Measurements from ENCODE around the gene NPL.

Gene NPL

DNA sequence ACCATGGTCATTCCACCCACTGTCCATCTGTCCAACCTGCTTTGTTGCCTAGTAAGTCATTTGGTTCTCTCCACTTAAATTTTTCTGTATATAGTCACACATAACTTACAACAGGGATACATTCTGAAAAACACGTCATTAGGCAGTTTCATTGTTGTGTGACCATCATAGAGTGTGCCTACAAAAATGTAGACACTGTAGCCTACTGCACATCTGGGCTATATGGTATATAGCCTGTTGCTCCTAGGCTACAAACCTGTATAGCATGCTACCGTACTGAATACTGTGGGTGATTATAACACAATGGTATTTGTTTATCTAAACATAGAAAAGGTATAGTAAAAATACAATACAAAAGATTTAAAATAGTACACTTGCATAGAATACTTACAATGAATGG, 10.0 kb upstream of the NPL start:
- DNase-seq, result no peak

DNA sequence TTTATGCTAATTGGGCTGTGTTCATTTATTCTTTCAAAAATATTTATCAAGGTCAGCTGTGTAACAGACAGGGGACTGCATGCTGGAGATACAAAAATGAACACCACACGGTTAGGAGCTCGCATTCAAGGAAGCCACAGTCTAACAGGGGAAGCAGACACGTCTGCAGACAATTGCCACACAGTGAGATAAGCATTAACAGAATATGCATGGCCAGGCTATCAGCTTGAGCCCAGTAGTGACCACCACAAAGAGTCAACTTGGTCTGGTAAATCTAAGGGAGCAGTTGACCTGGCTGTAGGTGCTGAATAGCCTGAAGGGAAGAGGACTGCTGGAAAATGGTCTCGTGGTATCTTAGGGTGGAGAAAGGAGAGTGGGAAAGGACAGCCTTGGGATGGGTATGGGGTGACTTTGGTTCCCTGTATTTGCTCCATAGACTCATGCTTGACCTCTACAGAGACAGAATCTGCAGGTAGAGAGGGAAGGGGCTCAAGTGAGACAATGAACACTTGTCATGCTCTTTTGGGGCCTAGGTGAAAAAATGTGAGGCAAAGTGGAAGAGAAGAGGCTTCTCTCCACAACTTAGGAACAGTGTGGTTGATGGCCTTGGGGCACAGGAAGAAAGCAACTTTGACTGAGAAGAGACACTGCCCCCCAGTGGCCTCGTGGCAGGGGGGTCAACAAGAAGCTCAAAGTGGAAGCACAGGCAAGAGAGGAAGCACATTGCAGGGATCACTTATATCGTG, 7.6 kb upstream of the NPL start:
- DNase-seq, result peak; percentile 19

DNA sequence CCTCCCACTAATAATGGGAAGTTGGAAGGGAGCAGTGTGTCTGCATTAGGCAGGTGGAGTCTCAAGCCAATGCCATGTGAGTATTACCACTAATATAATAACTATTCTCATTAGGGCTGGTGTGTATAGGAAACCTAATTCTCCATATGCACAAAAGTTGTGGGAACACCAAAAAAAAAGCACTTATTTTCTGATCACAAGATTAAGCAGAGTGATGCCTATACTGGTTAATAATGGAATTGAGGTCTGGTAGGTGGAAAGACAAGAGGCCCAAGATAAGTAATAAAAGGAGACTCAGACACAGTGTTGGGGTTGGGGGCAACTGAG, 7.0 kb upstream of the NPL start:
- no peak for DNase-seq

DNA sequence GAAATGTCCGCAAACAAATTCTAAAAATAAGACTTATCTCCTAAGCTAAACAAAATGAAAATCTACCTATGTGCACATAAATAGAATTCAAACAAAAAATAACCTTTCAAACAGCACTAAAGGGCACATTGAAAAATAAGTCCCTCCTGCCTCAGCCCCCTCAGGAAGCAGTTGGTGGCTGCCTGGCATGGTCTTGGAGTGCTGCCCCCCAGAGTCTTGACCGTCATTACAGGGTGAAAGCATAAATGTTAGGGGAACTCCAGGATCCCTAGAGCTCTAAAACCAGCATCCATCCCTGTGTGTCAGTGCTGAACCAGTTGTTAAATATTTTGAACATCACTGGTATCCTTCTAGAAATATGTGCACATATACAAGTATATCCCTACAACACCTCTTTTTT, 6.5 kb upstream of the NPL start:
- DNase-seq, result no peak

DNA sequence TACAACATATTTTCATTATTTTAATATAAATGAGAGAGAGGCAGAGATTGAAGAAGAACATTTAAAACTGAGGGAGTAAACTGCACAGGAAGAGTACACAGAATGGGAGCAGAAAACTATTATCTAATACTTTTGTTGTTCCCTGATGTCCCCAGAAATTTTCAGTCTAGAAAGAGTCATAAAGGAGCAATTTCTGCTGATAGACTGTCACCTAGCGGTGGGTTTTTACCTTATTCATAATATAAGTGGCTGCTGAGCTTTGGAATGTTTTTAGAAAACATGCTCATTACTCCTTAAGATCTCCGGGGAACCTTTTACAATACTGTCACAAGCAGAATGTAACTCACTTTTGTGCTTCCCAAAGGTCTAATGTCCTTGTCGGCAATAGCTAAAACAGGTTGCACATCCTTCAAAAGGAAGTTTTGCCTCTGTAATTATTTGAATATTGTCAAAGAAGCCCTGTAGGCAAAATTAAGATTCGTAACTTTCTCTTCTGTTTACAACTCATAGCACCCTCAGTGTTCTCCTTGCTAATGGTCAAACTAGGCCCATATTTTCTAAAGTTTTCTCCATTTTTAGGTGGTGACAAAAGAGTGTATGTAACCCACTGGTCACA, 4.9 kb upstream of the NPL start:
- DNase-seq, result no peak

DNA sequence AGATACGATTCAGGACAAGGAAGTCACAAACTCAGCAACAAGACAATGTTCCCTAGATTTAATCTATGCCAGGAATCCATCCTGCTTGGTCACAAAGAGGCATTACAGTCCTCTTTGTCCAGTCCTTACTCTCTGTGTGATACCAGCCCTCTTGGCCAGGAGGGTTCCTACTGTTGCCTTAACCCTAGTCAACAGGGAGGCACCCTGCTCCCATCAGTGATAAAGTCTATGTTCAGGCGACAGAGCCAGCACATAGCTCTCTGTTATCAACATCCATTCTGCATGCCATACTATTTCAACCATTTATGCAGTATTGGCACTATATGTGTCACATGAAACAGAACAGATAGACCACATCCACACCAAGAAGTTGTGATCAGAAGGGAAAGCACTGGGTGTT, 4.4 kb upstream of the NPL start:
- DNase-seq, result no peak

DNA sequence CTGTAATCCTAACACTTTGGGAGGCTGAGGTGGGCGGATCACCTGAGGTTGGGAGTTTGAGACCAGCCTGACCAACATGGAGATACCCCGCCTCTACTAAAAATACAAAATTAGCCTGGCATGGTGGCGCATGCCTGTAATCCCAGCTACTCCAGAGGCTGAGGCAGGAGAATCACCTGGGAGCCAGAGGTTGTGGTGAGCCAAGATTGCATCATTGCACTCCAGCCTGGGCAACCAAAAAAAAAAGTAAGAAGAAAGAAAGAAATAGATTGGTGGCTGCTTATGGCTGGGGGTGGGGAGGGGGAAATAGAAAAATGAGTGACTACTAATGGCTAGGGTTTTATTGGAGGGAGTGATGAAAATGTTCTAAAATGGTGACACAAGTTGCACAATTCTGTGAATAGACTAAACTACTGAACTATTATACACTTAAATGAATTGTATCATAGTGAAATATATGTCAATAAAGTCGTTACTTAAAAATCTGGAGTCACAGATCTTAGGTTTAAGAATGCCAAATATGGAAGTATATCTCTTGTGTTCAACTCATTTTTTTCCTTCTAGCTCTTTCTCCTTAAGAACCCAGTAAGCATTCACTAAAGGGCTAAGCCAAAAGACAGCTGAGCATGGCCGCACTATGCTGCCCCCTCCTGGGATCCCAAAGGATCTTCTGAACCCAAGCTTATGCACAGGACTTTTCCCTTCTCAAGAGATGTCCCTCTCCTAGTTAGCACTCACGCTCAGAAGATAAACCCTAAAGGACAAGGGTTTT, 3.2 kb upstream of the NPL start:
- peak; percentile 6 for DNase-seq

DNA sequence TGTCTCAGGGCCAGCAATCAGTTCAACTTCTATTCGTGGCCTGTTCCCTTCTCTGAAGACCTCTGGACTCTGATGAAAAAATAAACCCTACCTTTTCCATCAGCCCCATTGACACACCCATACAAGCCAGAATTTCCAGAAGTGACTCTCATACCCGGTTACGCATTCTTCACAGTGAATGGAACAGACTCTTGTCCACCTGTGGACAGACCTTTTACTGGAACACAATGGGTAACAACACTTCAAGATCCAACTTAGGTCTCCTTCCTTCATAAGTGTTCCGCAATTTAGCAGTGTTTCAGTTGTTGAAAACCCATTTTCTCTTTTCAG, 2.6 kb upstream of the NPL start:
- no peak for DNase-seq

DNA sequence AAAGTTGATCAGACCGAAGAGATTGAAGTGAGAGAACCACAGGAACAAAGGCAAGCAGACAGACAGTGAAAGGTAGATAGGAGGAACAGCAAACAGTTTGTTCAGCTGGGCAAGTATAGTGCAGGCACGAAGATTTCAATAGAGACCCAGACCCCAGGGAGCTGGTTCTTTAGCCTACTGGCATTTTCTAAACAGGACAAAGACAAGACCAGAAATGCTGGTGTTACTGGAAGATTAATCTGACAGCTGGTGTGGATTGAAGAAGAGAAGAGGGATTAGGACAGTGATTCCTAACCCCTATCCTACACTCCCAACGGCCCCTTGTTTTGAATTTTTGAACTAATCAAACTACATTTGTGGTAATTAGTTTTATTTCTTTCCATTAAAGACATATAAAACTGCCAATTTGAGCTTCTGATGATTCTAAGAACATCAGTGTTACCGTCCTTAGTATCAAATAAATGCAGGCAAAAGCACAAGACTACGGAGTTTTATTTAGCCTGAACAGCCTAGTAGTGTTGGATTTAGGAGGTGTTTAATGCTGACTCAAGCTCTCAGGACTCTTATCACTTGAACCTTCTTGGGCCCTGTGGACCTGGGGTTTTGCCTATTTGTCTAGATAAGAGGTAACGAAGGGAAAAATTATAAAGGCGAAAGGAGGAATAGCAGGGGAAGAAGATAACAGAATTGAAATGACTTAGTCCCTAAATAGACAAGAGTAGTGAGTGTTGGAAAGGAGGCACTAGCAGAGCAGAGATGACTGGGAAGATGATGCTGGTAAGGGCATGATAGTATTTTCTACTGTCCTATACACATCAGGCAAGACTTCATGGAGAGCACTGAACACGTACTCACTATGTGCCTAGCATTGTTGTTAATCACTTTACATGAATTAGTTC, 2.0 kb downstream of the NPL start:
- DNase-seq, result no peak

DNA sequence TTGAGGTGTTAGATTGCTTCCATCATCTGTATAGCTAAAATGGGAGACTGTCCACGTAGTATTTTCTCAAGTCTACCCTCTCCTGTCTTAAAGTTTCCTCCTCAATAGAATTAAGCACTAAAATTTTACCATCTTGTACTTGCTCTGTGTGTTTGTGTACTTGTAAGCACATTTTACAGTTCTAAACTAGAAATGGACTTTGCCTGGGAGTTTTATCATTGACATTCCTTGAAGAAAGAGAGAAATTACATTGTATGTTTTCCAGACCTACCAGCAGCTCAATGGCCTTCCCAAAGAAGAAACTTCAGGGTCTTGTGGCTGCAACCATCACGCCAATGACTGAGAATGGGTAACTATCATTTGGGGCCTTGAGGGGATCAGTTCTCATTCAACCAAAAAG, 4.5 kb downstream of the NPL start:
- no peak for DNase-seq

DNA sequence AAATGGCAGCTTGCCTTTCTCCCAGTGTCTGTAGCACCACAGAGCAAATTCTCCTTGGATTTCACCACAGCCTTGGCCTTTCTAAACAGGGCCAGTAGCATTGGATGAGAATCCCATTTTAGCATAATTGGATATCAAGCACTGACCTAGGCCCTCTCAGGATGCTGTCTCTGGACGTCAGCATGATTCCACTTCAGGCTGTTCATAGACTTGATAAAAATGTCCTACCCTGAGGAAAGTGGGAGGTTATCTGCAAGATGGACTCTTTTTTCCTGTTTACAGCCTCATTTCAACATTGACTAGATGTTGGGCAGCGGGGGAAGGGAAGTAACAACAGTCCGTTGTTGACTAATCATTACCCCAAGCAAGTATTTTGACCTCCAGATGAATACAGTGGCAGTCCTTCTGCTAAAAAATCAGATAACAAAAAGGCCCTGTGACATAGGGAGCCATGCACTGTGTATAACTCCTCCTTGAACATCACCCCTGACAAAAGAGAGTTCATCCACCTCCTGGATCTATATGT, 5.2 kb downstream of the NPL start:
- no peak for DNase-seq

DNA sequence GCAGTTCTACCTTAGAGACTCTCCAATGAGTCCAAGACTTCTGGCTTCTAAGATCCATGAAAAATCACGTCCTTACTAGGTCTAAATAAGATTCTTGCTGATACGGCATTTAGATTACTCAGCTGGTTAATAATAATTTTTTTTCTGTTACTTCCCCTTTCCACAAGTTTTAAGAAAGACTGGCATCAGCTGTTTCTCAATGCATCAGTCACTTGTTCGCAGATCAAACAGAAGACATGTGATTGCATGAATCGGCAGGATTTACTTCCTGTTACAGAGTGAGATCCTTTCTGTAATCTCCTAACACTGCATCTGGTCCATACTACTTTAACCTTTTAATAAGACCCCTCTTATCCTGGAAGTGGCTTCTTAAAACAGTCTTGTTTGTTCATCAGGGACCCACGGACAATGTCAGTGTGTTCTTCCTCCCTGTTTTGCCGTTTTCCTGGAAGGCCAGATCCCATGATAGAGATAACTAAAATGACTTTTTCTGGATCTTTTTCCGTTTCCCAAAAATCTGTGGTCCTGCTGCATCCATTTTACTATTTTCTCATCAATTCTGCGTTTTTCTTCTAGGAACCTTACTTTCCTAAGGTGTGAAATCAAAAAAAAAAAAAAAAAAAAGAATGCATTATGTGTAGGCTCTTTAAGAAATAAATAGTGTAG, 6.1 kb downstream of the NPL start:
- no peak for DNase-seq

DNA sequence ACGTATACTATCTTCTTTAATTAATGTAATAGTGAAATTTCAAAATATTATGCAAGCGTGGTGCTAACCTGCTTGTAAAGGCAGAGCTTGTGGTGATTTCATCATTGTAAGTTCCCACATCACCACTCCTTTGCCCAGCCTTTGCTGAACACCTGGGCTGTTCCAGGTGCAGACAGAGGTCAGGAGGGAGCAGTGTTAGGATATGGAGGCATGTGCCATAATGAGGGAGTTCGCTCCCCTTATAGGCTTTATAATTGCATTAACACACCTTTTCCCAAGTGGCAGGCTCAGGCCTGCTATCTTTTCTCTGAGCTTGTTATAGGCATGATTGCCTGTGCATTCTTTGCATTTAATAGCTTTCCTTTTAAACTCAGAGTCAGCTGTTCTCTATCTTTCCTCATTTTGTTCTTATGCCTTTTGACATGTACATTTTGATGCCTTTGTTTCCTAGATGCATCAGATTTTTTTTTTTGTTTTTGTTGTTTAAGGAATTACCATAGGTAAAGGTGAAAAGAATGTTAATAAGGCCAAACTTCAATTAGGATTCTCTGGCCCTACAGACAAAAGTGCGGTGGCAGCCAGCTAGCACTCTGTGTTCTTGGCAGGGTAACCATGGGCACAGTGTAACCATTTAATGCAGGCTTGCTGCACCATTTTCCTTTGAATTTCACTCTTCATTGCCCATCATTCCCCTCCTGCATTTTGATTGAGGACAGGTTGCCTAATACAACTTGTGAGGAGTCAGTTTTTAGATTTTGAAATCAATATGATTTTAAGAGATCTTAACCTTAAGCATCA, 12.6 kb downstream of the NPL start:
- no peak for DNase-seq

DNA sequence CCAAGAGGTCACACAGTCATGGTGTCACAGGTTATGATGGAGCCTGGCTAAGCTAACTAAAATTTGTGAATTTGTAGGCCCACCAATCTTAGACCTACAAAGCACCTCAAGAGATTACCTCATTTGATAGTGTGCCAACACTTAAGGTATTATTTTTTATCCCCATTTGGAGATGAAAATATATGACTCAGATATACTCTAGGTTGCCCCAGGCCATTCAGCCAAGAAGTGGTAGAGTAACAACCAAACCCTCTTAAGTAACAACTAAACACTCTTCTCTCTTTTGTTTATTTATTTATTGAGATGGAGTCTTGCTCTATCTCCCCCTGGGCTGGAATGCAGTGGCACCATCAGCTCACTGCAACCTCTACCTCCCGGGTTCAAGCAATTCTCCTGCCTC, 14.3 kb downstream of the NPL start:
- peak; percentile 39 for DNase-seq

DNA sequence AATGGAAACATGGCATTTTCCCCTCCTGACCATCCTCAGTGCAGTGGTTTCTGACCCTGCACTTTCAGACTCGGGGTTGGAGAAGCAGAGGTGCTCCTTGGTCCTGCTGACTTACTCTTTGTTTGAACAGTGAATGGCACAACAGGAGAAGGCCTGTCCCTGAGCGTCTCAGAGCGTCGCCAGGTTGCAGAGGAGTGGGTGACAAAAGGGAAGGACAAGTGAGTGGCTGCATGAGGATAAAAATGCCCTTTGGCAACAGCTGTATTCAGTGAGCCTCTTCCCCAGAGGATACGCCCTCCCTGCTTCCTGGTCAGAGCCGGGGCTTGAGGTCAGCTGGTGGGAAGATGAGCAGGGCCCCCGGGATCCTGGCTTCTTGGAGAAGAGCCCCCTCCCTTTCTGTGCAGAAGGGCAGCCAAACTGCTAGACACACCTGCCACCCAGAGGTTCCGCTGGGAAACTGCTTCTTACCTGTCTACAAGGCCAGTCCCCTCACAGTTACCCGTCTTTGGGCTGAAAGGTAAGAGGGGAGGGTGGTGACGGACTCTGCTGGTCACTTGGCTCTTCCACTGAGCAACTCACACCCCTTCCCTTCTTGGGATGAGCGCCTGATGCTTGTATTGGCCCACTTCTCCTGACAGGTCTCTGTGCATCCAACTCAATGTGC, 16.6 kb downstream of the NPL start:
- no peak for DNase-seq

DNA sequence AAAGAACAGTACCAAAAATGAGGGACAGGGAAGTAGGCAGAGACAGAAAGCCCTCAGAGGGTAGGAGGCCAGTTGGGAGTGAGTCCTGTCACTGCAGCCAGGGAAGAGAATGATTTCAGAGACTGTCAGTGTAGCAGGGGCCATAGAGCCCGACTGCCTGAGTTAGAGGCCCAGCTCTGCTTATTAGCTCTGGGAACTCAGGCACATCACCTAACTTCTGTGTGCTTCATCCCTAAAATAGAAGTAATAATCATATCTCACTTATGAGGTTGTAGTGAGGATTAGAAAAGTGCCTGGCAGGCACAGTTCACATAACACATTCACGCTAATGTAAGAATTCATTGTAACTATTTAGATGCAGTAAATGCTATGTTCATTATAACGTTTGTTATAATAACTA, 18.3 kb downstream of the NPL start:
- DNase-seq, result no peak

DNA sequence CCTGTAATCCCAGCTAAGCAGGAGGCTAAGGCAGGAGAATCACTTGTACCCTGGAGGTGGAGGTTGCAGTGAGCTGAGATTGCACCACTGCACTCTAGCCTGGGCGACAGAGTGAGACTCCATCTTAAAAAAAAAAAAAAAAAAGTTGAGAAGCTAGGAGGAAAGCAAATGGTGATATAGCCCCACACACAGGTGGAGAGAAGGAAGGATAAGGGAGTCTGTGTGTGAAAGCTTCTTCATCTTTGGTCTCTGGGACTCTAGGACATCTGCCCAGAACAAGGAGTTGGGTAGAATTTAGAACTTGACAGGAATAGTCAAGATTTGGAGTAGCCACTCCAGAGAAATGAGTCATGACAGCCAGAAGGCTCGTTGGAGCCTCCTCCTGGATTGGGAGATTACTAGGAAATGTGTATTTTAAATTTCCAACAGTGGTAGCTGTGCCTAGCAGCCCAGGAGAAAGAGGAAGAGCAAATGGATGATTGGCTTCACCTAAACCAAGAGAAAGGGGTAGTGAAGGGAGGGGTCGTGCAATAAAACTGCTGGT, 19.9 kb downstream of the NPL start:
- DNase-seq, result peak; percentile 24

DNA sequence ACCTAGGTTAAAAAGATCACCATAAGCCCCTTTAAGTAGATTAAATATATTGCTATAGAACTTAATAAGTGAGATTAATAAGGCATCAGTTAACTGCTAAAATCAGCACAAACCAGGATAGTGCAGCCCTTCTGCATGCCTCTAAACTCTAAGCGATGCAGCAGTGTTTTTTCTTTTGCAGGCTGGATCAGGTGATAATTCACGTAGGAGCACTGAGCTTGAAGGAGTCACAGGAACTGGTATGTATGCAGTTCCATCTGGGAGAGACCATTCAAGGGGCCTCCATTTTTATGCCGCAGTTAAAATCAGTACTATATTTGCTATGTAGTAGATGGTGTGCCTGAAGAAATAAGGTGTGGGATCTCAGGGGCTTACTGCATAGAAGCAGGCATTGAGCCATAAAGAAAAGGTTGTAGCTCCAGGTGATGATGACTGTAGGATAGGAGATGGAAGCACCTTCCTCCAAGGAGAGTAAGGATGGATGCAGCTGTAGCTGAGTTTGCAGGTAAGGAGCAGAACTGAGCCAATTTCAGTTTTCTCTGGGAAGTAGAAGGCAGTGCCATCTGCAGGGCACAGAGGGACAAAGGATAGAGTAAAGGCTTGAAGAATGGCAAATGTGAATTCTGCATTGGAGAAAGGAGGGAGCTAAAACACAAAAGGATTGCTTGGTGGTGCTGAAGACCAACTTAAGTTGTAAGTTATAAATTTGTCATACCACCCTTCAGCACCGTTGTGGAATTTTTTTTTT, 22.6 kb downstream of the NPL start:
- no peak for DNase-seq

DNA sequence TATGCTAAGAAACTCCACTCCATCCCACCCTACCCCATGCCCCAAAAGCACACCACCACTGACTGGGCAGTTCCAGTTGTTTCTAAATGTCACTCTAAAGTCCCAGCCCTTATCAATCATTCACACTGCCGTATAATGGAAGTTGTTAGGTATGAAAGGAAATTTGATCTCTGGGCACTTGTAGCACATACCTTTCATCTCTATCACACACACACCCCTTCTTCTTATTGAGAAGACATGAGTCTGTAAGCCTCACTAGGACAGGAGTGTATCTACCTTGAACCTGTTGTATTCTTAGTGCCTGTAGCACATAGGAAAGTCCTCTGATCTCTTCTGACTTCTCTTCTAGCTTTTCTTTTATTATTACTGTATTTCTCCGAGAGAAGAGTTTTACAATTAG, 27.3 kb downstream of the NPL start:
- no peak for DNase-seq

DNA sequence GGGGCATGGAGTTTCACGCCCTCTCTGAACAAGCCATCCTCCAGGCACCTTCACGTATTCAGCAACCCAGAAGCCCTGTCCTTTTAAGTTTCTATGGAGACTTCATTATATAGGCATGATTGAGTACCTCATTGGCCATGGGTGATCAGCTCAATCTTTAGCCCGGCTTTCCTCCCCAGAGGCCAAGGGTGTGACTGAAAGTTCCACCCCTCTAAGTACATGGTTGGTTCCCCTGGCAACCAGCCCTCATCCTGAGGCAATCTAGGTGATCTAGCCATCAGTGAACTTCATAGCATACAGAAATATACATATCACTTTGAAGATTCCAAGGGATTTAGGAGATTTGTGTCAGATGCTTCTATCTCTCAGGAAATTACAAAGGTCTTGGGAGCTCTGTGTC, 28.2 kb downstream of the NPL start:
- no peak for DNase-seq

Measured in NCI-H226 (cell line).